OCI-LY3 (cell line): ENCODE results near the gene WNT3.

ENCODE experiments used
- EZH2phosphoT487 ChIP-seq: fragments of 200-600 bp; shearing (Covaris generic); IDR thresholded peaks from 2 replicates; pipeline ENCODE4 v1.6.1; 2018; ENCODE audit warnings: antibody characterized with exemption, mixed run types, low read depth
- TF ChIP-seq, protein P1 (sequence below): fragments of 200-600, 300-600 bp; sonication (generic); IDR thresholded peaks from 2 replicates; pipeline ENCODE4 v1.5.1; 2014; ENCODE audit warnings: antibody characterized with exemption, low read length, low read depth

DNA sequence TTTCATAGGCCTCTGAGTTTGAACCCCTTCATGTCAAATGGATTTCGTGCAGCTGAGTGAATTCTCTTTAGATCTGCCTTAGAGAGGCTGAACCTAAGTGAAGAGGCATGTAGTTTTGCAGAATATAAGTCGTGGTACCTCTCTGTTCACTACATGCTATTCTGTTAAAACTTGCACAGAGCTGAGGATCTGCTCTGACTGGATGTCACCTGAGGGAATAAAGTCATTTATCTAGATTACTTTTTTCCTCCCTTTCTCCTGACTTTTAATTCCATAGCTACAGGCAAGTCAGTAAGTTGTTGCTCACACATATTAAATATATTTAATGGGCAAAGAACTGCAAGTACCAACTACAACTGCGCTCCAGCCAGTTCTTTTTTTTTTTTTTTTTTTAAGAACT, 64.7 kb downstream of the WNT3 start:
- TF ChIP-seq, protein P1, sequence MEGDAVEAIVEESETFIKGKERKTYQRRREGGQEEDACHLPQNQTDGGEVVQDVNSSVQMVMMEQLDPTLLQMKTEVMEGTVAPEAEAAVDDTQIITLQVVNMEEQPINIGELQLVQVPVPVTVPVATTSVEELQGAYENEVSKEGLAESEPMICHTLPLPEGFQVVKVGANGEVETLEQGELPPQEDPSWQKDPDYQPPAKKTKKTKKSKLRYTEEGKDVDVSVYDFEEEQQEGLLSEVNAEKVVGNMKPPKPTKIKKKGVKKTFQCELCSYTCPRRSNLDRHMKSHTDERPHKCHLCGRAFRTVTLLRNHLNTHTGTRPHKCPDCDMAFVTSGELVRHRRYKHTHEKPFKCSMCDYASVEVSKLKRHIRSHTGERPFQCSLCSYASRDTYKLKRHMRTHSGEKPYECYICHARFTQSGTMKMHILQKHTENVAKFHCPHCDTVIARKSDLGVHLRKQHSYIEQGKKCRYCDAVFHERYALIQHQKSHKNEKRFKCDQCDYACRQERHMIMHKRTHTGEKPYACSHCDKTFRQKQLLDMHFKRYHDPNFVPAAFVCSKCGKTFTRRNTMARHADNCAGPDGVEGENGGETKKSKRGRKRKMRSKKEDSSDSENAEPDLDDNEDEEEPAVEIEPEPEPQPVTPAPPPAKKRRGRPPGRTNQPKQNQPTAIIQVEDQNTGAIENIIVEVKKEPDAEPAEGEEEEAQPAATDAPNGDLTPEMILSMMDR, result no peak
- TF ChIP-seq EZH2phosphoT487, result no peak
